ENCODE data around the gene C6orf15. TPM values are rescaled to one million over a fixed set of nuclear protein-coding genes. Genes with fewer than 3 reads are reported as not detected.
"Not testable (repeated sequence)": the region's sequence is repeated elsewhere in the genome, so short reads cannot be mapped to it uniquely, and the experiment has no call there.

Gene C6orf15
- total RNA-seq, 1 donor = not detected

DNA sequence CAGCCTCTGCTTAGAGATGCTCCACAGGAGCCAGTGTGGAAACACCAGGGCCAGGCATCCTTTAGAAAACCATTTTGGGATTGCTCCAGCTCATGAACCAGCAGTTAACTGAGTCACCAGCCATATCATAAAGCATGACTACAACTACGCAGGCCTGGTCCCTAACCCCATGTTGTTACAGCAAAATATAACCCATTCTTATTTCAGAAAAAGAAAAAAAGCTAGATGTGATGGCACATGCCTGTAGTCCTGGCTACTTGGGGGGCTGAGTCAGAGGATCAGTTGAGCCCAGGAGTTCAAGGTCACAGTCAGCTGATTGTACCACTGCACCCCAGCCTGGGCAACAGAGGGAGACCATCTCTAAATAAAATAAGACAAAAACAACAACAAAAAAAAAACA is 36.8 kb downstream of the C6orf15 start:
- DNase-seq (ENCODE audit: low read depth in 2 of 3, low spot score in 2 of 3) = no peak

DNA sequence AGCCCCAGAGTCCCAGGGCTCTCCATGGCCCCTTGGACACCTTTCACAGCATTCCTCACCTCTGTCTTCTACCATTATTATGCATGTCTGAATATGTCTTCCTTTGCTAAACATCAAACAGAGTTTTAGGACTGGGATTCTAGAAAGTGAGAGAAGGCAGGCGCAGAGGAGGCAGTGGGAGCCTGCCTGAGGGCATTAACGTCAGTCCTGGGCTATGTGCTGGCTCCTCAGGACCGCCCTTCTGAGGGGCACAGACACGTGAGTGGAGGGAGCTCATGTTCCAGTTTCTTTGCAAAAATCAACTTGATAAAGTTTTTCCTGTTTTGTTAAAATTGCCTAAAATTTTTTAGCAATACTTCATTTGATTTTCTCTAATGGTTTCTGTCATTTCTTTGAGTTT is 38.0 kb downstream of the C6orf15 start:
- DNase-seq (ENCODE audit: low read depth in 2 of 3, low spot score in 2 of 3) = no peak

DNA sequence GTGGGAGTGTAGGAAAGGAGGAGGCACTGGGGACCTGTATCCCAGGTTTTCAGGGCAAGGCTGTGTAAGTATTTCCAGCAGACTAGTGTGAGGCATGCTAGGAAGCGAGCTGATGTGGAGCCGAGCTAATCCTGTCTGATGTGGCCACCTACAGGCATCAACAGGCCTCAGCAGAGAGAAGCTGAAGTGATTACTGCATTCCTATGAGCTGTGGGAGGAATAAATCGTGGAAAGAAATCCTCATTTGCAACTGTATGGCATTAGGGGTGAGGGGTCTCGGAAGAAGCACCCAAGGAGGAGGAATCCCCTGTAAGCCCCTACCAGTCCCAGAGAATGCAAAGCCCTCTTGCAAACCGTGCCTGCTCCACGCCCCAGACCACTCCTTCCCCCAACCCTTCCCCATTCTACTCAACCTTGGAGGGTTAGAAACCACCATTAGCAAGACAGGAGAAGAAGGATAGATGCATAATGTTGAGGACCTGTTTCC is 41.6 kb downstream of the C6orf15 start:
- peak in 1 of 3 donors; percentile 41 for DNase-seq (ENCODE audit: low read depth in 2 of 3, low spot score in 2 of 3)

DNA sequence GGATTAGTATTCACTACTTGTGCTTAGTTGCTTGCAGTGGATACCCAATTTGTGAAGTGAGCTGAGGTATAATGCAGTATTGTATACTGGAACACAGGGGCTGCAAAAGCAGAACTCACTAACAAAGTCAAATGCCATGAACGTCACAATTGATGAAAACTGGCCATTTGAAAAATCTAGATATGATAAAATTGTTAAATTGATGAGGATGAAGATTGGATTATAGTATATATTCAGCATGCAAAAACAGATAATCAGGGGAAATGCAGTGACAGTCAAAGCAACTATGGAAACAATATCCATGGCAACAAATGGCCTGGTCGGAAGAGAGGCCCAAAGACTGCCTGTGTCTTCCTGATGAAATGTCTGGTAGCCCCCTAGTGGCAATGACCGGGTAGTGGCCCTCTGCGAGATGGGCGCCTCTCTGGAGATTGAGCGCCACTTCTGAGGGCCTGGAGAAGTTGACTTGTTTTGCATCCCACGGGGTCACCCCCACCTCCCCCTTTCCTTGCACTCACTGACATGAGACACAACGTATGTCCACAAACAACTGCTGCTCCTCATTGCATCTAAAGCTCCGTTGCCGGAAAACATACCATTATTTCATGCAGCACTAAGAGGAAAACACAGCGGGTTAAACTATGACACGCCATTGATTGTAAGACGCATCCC is 43.6 kb downstream of the C6orf15 start:
- DNase-seq (ENCODE audit: low read depth in 2 of 3, low spot score in 2 of 3) = peak in 2 of 3 donors; percentile 71 to 79

DNA sequence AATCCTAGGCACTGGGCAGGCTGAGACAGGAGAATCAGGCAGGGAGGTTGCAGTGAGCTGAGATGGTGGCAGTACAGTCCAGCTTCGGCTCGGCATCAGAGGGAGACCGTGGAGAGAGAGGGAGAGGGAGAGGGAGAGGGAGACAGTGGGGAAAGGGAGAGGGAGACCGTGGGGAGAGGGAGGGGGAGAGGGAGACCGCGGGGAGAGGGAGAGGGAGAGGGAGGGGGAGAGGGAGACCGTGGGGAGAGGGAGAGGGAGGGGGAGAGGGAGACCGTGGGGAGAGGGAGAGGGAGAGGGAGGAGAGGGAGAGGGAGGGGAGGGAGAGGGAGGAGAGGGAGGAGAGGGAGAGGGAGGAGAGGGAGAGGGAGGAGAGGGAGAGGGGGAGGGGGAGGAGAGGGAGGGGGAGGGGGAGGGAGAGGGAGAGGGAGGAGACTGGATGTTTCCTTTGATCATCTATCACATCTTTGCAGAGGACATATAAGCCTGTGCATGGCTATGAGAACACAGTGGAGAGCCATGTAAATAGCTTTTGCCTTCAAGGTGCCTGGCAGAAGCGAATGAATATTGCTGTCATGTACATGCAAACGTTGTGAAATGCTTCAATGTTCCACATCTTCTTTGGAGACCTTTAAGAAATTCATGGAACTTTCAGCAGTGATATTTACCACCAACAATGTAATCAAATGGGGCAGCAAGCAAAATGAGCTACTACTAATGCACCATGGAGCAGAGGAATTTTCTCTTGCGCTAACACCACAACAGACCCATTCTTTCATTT is 44.3 kb downstream of the C6orf15 start:
- DNase-seq (ENCODE audit: low read depth in 2 of 3, low spot score in 2 of 3) = not testable (repeated sequence)

DNA sequence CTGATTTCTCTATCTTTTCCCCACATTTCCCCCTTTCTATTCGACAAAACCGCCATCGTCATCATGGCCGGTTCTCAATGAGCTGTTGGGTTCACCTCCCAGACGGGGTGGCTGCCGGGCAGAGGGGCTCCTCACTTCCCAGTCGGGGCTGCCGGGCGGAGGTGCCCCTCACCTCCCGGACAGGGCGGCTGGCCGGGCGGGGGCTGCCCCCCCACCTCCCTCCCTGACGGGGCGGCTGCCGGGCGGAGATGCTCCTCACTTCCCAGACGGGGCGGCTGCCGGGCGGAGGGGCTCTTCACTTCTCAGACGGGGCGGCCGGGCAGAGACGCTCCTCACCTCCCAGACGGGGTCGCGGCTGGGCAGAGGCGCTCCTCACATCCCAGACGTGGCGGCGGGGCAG is 45.3 kb downstream of the C6orf15 start:
- not testable (repeated sequence) for DNase-seq (ENCODE audit: low read depth in 2 of 3, low spot score in 2 of 3)

DNA sequence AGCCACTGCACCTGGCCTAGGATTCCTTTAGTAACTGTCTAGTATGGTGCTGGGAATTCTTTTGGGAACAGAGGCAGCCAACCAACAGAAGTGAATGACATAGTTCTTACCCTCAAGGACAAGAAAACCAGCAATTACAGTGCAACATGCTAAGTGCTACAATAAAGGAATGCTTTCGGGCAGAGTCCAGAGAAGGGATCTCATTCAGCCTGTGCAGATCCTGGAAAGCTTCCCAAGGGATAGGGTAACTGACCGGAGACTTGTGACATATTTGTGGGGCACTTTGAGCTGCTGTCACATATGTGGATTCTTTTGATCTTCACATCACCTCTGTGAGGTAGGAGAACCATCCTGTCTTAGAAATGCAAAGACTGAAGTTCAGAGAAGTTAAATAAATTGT is 46.8 kb downstream of the C6orf15 start:
- DNase-seq (ENCODE audit: low read depth in 2 of 3, low spot score in 2 of 3) = no peak

DNA sequence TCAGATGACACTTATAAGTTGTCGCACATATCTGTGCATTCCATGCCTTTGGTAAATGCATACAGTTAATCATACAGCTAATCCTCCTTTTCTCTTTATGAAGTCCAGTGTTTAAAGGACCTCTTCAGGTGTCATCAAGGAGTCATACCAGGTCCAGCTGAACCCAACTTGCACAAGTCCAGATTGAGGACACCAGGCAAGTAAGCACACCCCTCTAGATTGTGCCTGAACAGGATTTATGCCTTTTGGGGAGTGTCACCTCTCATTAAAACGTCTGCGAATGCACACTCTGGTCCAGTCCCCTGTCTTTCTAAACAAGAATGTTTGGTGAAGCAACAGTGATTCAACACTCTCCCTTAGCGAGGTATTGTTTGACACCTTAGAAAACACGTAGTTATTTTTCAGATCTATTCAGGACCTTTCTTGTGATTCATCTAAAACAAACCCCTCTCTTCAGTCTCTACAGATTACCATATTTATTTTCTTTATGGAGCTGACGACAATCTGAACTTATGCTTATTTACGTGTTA is 48.4 kb downstream of the C6orf15 start:
- DNase-seq (ENCODE audit: low read depth in 2 of 3, low spot score in 2 of 3) = no peak

Small RNAs within 50 kb of the gene (small RNA-seq; reads per million reads assigned to genes)
- gene POLR2LP1 = not detected
- gene RNU6-1133P = not detected

Other genes starting within 250 kb of the C6orf15 start
- gene DDR1, start 228.1 kb downstream of the C6orf15 start, total RNA-seq = 3.0 TPM
- gene GTF2H4, start 204.4 kb downstream of the C6orf15 start, total RNA-seq = 19.1 TPM
- 15.9 TPM for gene VARS2, start 198.3 kb downstream of the C6orf15 start, total RNA-seq
- gene SFTA2, start 180.4 kb downstream of the C6orf15 start, total RNA-seq = not detected
- not detected for gene MUCL3, start 171.6 kb downstream of the C6orf15 start, total RNA-seq
- under 0.01 TPM for gene MUC21, start 128.9 kb downstream of the C6orf15 start, total RNA-seq
- not detected for gene MUC22, start 102.1 kb downstream of the C6orf15 start, total RNA-seq
- 0.27 TPM for gene PSORS1C1, start 2.2 kb upstream of the C6orf15 start, total RNA-seq
- under 0.01 TPM for gene CDSN, start 7.9 kb upstream of the C6orf15 start, total RNA-seq
- not detected for gene PSORS1C2, start 26.5 kb upstream of the C6orf15 start, total RNA-seq
- gene CCHCR1, start 45.2 kb upstream of the C6orf15 start, total RNA-seq = 21.8 TPM
- gene TCF19, start 46.0 kb upstream of the C6orf15 start, total RNA-seq = 12.4 TPM
- not detected for gene POU5F1, start 58.1 kb upstream of the C6orf15 start, total RNA-seq
- 1,739 TPM for gene HLA-C, start 159.5 kb upstream of the C6orf15 start, total RNA-seq
- gene HLA-B, start 244.6 kb upstream of the C6orf15 start, total RNA-seq = 2,264 TPM

All from hematopoietic multipotent progenitor cell (in vitro differentiated cells).